Measurements from ENCODE around the gene PNPLA1.

Gene PNPLA1

DNA sequence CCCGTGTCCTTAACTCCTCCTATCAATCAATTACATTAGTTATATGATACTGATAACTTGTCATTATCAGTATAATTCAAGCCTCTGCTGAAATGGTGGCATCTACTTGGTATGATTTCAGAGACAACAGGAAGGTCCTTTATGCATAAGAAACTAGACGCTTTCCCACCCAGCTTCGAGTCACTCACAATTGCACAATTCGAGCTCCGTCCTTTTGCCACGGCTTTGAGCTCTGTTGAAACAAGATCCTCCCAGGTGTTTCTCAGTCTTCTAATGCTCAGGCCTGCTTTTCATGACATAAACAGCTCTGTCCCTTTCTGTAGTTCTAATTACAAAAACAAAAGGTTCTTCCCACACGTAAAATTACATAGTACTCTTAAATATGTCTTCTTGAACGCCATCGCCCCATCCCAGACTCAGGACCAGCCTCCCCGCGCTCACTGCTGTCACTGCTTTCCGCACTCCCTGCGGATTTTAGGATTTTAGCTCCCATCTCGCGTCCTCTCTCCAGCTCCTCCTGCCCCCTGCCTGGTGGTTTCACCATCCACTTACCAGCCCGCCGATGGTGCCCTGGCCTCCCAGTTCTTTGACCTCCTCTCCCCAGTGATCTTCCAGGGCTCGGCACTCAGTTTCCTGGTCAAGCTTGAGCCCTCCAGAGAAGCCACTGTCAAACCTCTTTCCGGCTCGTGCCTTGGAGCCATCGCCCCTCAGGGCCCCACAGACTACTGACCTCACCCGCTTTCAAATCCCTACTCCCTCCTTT is 23.2 kb upstream of the PNPLA1 start:
- DNase-seq (ENCODE audit: low read depth in 2 of 2), result no peak

GRCh38 chr6:36247693-36248092 is 22.2 kb upstream of the PNPLA1 start:
- DNase-seq (ENCODE audit: low read depth in 2 of 2), result no peak

GRCh38 chr6:36248980-36249379 is 20.9 kb upstream of the PNPLA1 start:
- no peak for DNase-seq (ENCODE audit: low read depth in 2 of 2)

DNA sequence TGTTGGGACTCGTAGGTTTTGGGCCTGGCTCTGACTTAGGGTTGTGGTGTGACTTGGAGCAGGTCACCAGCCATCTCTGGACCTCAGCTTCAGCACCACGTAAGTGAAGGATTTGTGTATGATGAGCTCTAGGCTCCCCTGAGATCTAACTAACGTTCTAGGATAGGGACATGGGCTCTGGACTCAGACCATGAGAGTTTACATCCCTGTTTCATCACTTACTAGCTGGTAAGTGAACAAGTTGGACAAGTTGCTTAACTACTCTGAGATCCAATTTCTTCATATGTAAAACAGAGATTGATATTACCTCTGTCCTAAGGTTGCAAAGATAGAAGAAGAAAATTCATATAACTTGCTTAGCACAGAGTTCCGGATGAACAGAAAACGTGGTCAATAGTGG is 20.3 kb upstream of the PNPLA1 start:
- DNase-seq (ENCODE audit: low read depth in 2 of 2), result no peak

- no peak for DNase-seq (ENCODE audit: low read depth in 2 of 2)
These were observed 17.9 kb upstream of the PNPLA1 start for GRCh38 chr6:36252005-36252404.

- DNase-seq (ENCODE audit: low read depth in 2 of 2), result no peak
These were observed 6.4 kb upstream of the PNPLA1 start for GRCh38 chr6:36263390-36264000.

DNA sequence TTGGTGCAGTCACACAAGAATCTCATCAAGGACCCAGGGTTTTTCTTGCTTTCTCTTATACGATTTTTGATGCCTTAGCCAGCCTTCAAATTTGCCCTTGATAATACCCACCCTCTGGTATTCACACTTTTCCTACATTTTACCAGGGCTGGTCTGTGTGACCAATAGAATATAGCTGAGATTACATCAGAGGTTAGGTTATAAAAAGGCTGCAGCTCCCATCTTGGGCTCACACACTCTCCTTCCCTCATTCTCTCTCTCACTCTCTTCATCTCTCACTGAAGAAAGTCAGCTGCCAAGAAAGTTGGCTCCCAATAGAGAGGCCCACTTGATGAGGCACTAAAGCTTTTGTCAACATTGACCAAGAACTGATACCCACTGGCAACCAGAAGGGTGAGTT is 4.1 kb upstream of the PNPLA1 start:
- no peak for DNase-seq (ENCODE audit: low read depth in 2 of 2)

DNA sequence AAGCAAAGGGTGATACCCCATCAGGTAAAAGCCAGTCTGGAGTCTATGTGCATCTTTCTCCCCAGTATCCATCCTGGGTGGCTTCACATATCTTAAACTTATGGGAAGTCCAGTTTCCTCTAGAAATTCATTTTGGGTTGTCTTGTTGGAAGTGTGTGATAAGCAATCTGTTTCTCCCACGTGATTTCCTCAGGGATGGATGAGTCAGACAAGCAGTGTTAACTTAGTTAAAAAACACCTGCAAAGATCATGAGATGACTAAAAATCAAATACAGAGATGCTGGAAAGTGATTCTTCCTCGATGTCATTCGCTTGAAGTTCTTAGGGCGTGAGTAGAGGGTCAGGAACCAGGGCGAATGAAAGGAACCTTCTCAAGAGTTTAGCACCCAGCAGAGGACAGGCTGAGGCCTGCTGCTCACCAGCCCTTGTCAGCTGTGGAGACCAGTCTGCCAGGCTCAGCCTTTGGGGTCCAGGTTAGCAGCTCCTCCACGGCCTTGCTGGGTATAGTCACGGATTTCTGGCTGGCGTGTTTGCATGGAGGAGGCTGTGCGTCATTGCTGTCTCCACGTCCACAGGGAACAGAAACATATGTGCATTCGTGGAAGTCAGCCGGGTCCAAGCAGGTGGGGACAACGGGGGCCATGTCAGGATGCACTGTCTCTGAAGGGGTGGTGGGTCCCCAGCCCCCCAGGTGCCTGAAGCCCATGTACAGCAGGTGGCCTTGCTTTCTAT is 2.8 kb upstream of the PNPLA1 start:
- DNase-seq (ENCODE audit: low read depth in 2 of 2), result no peak

DNA sequence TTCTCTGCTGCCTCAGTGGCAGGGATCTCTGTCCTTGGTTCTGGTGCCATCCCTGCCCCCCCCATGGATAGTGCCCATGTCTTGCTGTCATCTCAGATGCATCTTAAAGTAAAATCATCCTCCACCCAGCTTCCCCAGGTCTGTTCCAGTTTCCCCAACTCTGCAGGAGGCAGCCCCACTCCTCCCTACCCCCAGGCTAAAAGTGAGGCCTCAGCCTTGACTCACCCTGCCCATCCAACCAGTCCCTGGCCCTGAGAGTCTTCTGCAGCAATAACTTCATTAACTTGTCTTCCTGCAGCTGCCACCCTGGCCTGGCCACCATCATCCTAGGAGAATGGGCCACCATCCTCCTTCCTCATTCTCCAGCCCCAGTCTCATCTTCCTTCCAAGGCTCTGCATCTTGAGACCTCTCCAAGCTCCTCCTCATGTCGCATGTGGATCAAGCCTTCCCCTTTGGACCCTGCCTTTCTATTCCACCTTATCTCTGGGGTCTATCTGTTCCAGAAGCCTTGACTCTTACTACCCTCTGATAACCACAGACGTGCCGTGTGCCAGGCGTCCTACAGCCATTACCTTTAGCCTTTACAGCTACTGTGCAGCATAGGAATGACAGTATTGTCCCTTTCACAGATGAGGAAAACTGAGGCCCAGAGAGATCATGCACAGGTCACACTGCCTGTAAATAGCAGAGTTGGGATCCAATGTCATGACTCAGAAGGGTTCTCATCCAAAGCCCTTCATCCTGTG is 2.0 kb upstream of the PNPLA1 start:
- DNase-seq (ENCODE audit: low read depth in 2 of 2), result no peak

GRCh38 chr6:36268478-36269275 is 1.2 kb upstream of the PNPLA1 start:
- DNase-seq (ENCODE audit: low read depth in 2 of 2), result no peak

GRCh38 chr6:36272234-36272633 is 2.4 kb downstream of the PNPLA1 start:
- DNase-seq (ENCODE audit: low read depth in 2 of 2), result no peak

- DNase-seq (ENCODE audit: low read depth in 2 of 2), result no peak
These were observed 3.2 kb downstream of the PNPLA1 start for GRCh38 chr6:36273067-36273466.

DNA sequence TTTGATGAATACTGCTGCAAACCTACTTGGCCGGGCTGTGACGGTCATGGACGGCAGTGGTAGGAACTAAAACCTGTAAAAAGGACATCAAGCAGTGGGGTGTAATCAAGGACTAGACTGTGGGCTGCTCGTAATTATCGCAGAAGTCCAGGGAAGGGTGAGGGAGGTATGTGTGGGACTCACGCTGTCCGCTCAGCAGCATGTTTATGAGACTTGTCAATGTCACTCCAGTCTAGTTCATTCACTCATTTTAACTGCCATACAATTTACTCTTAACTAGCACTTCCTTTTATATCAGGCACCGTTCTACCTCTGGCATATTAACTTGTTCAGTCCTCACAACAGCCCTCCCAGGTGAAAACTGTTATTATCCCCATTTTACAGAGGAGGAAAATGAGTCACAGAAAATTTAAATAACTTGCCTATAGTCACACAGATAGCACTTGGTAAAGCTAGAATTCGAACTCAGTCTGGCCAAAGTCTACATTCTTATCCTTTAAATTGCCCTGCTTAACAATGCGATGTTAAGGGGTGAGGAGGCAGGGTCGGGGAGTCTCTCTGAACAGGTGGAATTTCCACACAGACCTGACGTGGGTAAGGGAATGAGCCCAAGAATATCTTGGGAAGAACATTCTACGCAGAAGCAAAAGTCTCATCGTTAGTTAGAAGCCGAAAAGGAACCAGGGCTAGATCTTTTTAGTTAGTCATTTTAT is 4.1 kb downstream of the PNPLA1 start:
- no peak for DNase-seq (ENCODE audit: low read depth in 2 of 2)

DNA sequence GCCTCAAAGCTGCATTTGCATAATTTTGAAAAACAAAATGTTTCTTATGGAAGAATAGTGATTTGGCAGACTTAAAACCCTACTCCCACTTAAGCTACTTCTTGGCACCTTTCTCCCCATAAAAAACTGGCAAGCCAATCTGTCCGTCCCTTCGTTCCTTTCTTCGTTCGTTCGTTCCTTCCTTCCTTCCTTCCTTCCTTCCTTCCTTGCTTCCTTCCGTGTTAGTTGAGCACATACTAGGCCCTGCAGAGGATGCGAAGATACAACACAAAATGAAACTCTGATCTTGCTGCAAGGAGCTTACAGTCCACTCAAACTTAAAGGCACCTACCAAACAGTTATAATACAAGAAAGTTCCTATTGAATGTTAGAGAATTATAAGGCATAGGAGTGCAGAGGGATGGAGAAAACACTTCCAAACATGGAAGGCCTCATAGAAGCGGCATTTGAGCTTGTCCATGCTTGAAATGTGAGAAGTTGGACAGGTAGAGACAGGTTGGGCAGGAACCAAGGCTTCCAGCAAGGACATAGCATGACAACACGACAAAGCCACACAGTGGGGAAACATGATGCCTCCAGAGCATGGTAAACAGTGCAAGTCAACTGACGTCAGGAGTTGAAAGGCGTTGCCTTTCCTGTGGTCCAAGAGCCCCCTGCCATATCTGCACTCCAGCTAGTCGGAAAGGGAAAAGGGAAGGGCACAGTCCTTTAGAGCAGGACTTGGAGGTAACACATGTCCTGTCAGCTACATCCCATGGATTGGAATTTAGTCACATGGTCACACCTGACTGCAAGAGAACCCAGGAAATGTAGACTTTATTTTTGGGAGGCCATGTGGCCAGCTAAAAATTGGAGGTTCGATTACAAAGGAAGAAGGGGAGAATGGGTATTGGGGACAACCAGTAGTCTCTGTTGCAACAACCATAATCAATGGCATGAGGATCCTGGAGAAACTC is 7.0 kb downstream of the PNPLA1 start:
- no peak for DNase-seq (ENCODE audit: low read depth in 2 of 2)

DNA sequence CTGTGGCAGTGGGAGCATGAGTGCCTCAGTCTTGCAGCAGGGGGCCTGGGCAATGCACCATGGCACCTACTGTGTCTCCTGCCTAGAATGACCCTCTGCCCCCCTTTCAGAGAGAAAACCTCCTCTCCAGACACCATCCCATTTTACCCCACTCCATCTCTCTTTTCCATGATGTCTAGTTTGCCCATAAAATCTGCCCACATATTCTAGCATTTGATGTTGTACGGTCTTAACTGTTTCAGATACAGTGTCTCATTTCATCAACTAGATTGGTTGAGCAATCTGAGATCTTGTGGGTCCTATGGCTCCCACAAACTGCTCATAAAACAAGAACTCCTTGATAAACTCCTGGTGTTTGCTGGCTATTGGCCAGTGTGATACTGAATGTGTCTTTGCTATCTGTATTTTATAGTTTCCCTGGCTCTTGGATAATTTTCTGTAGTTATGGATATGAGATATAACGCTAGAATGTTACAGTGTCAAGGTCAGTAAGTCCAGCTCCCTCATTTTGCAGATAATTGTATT is 8.1 kb downstream of the PNPLA1 start:
- DNase-seq (ENCODE audit: low read depth in 2 of 2), result no peak

GRCh38 chr6:36280467-36280866 is 10.6 kb downstream of the PNPLA1 start:
- DNase-seq (ENCODE audit: low read depth in 2 of 2), result no peak

GRCh38 chr6:36280983-36281382 is 11.1 kb downstream of the PNPLA1 start:
- no peak for DNase-seq (ENCODE audit: low read depth in 2 of 2)

DNA sequence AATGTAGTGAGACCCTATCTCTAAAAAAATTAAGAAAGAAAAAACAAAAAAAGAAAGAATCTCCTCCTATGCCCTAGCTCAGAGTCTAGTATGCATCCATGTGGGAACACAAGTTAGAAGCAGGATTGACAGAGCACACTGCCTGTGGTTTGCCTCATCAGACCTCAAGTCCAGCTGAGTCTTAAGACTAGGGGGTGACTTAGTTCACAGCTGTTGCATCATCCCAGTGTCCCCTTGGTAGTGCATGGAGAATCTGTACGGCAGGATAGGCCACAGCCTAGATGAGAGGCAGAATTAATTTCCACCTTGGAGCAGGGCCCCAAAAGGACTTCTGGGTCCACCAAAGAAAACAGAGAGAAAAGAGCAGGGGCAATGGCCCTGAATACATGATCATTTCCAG is 13.7 kb downstream of the PNPLA1 start:
- DNase-seq (ENCODE audit: low read depth in 2 of 2), result no peak

DNA sequence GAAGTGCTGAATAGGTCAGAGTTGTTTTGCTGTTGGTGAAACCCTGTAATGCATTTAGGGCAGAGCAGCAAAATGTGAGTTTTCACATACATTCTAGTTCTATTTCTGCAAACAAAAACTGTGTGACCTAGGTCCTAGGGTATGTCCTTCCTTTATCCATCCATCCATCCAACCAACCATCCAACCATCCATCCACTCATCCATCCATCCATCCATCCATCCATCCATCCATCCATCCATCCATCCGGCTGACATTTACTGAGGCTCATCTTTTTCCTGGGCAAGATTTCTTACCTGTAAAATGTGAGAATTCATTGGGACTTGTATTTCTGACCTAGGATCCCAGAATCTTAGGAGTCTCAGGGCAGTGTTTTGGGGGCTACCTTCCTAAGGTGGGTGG is 14.5 kb downstream of the PNPLA1 start:
- DNase-seq (ENCODE audit: low read depth in 2 of 2), result no peak

Measured in stimulated activated CD8-positive, alpha-beta memory T cell treated with anti-CD3 and anti-CD28 coated beads, Interleukin-15, amount 100 ng/mL, for 48 hours (primary cell).